Activated B cell treated with CpG ODN at 0.5 μM for 24 hours (primary cell): ENCODE data around the gene TLE2. TPM values are rescaled to one million over a fixed set of nuclear protein-coding genes. Genes with fewer than 3 reads are reported as not detected.
A peak's percentile ranks its signal among the peaks of the same experiment; 100 is the strongest.

Experiments used
- ATAC-seq: fragments of 200-7000 bp; cut with Tn5 transposase; one replicate; pipeline ENCODE4 v1.10.0; 2021; ENCODE audit warnings: low read depth, mild to moderate bottlenecking, moderate library complexity
- CTCF ChIA-PET: fragments of 350-600 bp; sonication (Branson Sonifier 250); formaldehyde crosslinking; loops from one replicate; lab custom pipeline; 2021; ENCODE audit warnings: antibody characterized with exemption; lab: Charles Lee
- POLR2A ChIA-PET: fragments of 350-600 bp; sonication (Branson Sonifier 250); formaldehyde crosslinking; loops from one replicate; lab custom pipeline; 2021; ENCODE audit warnings: antibody characterized with exemption; lab: Charles Lee
- DNase-seq: peaks from one replicate; pipeline ENCODE4 v3.0.0; 2022
- H3K27ac Mint-ChIP-seq: one replicate; pipeline ENCODE4 v1.8.0; 2020; ENCODE audit warnings: mixed read lengths
- H3K27me3 Mint-ChIP-seq: one replicate; pipeline ENCODE4 v1.8.0; 2021; ENCODE audit warnings: mixed read lengths
- H3K36me3 Mint-ChIP-seq: one replicate; pipeline ENCODE4 v1.8.0; 2021; ENCODE audit warnings: low read depth, mixed read lengths
- H3K4me1 Mint-ChIP-seq: one replicate; pipeline ENCODE4 v1.8.0; 2021; ENCODE audit warnings: mixed read lengths
- H3K4me3 Mint-ChIP-seq: one replicate; pipeline ENCODE4 v1.8.0; 2020; ENCODE audit warnings: mild to moderate bottlenecking, mixed read lengths
- H3K9me3 Mint-ChIP-seq: one replicate; pipeline ENCODE4 v1.8.0; 2020; ENCODE audit warnings: mixed read lengths
- CTCF ChIP-seq: fragments of 200-600 bp; IDR thresholded peaks from one replicate; pipeline ENCODE4 v1.8.0; 2022; ENCODE audit warnings: antibody characterized with exemption, mild to moderate bottlenecking
- intact Hi-C: fragments of 100-400 bp; cut with micrococcal nuclease; formaldehyde crosslinking; loops from one replicate; pipeline ENCODE4 v1.15.1; 2024
- total RNA-seq: library from RNA; stranded (reverse); gene quantifications from 2 replicates; pipeline ENCODE4 v1.2.3, GENCODE V29; 2022

The TLE2 gene
- total RNA-seq, 1 donor from 2014 or later = 0.58 TPM

GRCh38 chr19:2977746-2978138 is 51.3 kb downstream of the TLE2 start:
- intact Hi-C loops = loop anchor here (1.0 to 5.0 kb wide), 3 partner anchors 27 to 200 kb away; partner anchors contain the start of gene S1PR4

GRCh38 chr19:2977001-2977745 is 51.9 kb downstream of the TLE2 start, which contains the start of gene TLE6:
TSS of gene TLE6 (plus strand) at chr19:2977564. CDS start at chr19:2978234, 670 bp downstream.
- Mint-ChIP-seq H3K9me3 (no peaks in the 10 kb centered on the region), H3K4me3 (peak within 1 kb of the TSS; percentile 91), H3K27me3 (peaks cover 8% of the 10 kb centered on the region), H3K36me3 (no peaks in the 10 kb centered on the region), H3K27ac (peak within 1 kb of the TSS; percentile 81), H3K4me1 (peaks cover 22% of the 10 kb centered on the region)
- ChIA-PET POLR2A (interaction anchor here (0.5 to 2.7 kb wide), 7 partner anchors 10 to 389 kb away, joined by 3 to 23 read pairs (median 3); partner anchors contain the start of gene ZNF57), CTCF (interaction anchor here (0.7 to 1.0 kb wide), 2 partner anchors 27 to 233 kb away, joined by 3 read pairs; no protein-coding TSS in a partner anchor)
- TF ChIP-seq CTCF = no peak
- peak; percentile 83 for DNase-seq
- intact Hi-C loops = loop anchor here (1.0 to 5.0 kb wide), 3 partner anchors 27 to 200 kb away; partner anchors contain the start of gene S1PR4
- peak; percentile 98 for ATAC-seq

More at GRCh38 chr19:2977746-2978138, 51.3 kb downstream of the TLE2 start:
- Mint-ChIP-seq H3K27ac (no peak overlapping the region), H3K4me3 (peak overlapping the region; percentile 53), H3K27me3 (peaks cover 7% of the 10 kb centered on the region), H3K9me3 (no peaks in the 10 kb centered on the region), H3K4me1 (peaks cover 22% of the 10 kb centered on the region), H3K36me3 (no peaks in the 10 kb centered on the region)
- POLR2A ChIA-PET = interaction anchor here (0.8 to 2.7 kb wide), 5 partner anchors 11 to 83 kb away, joined by 3 to 23 read pairs (median 4); partner anchors contain the start of gene ZNF57
- TF ChIP-seq CTCF = no peak
- no peak for ATAC-seq
- CTCF ChIA-PET = interaction anchor here (0.7 to 1.0 kb wide), 2 partner anchors 27 to 232 kb away, joined by 3 read pairs; no protein-coding TSS in a partner anchor
- DNase-seq = no peak

GRCh38 chr19:2976609-2977000 is 52.5 kb downstream of the TLE2 start:
- Mint-ChIP-seq H3K4me3 (peak overlapping the region; percentile 91), H3K9me3 (no peaks in the 10 kb centered on the region), H3K27ac (peak overlapping the region; percentile 81), H3K27me3 (peaks cover 6% of the 10 kb centered on the region), H3K36me3 (no peaks in the 10 kb centered on the region), H3K4me1 (peaks cover 20% of the 10 kb centered on the region)
- ChIA-PET POLR2A (interaction anchor here (0.7 to 2.7 kb wide), 5 partner anchors 10 to 141 kb away, joined by 3 to 23 read pairs (median 4); no protein-coding TSS in a partner anchor), CTCF (interaction anchor here (1.0 to 1.8 kb wide), 2 partner anchors 14 to 26 kb away, joined by 3 to 5 read pairs; no protein-coding TSS in a partner anchor)
- ATAC-seq (no peak), DNase-seq (no peak)
- TF ChIP-seq CTCF = no peak
- intact Hi-C loops = loop anchor here (2.0 to 5.0 kb wide), 2 partner anchors 58 to 201 kb away; partner anchors contain the start of gene S1PR4

DNA sequence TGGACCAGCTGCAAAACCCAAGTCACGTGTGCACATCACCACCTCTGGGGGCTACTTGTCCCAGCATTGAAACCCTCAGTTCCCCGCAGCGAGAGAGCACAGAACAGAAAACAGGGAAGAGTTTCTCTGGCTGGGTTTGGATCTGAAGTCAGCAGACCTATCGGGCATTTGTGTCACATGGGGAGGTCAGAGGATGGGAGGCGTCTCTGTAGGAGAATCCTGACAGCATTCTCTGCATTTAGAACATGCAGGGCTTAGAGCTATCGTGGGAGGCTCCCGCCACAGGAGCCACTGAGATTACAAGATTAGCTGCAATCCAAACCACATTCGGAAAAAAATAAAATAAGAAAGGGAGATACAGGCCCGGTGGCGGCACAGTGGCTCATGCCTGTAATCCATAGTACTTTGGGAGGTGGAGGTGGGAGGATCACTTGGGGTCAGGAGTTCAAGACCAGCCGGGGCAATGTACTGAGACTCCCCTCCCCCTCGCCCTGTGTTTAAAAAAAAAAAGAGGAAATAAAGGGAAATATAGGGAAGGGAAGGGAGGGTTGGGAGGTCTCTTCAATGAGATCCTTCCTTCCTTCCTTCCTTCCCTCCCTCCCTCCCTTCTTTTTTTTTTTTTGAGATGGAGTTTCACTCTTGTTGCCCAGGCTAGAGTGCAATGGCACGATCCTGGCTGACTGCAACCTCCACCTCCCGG is 54.6 kb downstream of the TLE2 start:
- peak overlapping the region; percentile 41 for H3K4me3 Mint-ChIP-seq
- TF ChIP-seq CTCF = no peak
- intact Hi-C loops = loop anchor here (5.0 kb wide), 1 partner anchor 203 kb away; the partner anchor contains the start of gene S1PR4
- ChIA-PET POLR2A (no interaction called here), CTCF (interaction anchor here (1.3 kb wide), 1 partner anchor 11 kb away, joined by 3 read pairs; no protein-coding TSS in a partner anchor)
- H3K9me3 Mint-ChIP-seq = no peaks in the 10 kb centered on the region
- H3K27ac Mint-ChIP-seq = no peak overlapping the region
- H3K27me3 Mint-ChIP-seq = peaks cover 6% of the 10 kb centered on the region
- no peaks in the 10 kb centered on the region for H3K36me3 Mint-ChIP-seq
- DNase-seq (no peak), ATAC-seq (no peak)
- peaks cover 27% of the 10 kb centered on the region for H3K4me1 Mint-ChIP-seq
